Stromal cell of bone marrow (primary cell): ENCODE results near the gene CRIP3.
"Not testable (repeated sequence)": the region's sequence is repeated elsewhere in the genome, so short reads cannot be mapped to it uniquely, and the experiment has no call there.

Source experiments
- DNase-seq: peaks from one replicate; pipeline ENCODE4 v3.0.0-alpha.2; 2012; ENCODE audit warnings: low read depth

Gene CRIP3

GRCh38 chr6:43308101-43308989, at the start of gene CRIP3:
Gene CRIP3 (minus strand): TSS chr6:43308826. CDS start chr6:43308792, 34 bp downstream.
- peak; percentile 34 for DNase-seq

GRCh38 chr6:43355862-43356590, 47.4 kb upstream of the CRIP3 start:
- DNase-seq: no peak

- DNase-seq: not testable (repeated sequence)
Measured at GRCh38 chr6:43351951-43352350, 43.3 kb upstream of the CRIP3 start.

- no peak for DNase-seq
Measured at GRCh38 chr6:43347444-43347843, 38.8 kb upstream of the CRIP3 start.

- no peak for DNase-seq
Measured at GRCh38 chr6:43347021-43347420, 38.4 kb upstream of the CRIP3 start.

GRCh38 chr6:43346243-43346642, 37.6 kb upstream of the CRIP3 start:
- DNase-seq: not testable (repeated sequence)

GRCh38 chr6:43339168-43339567, 30.5 kb upstream of the CRIP3 start:
- DNase-seq: no peak

GRCh38 chr6:43338243-43338642, 29.6 kb upstream of the CRIP3 start:
- DNase-seq: no peak

- no peak for DNase-seq
Measured at GRCh38 chr6:43336382-43336781, 27.8 kb upstream of the CRIP3 start.

GRCh38 chr6:43335469-43335868, 26.8 kb upstream of the CRIP3 start:
- no peak for DNase-seq

GRCh38 chr6:43334466-43335095, 26.0 kb upstream of the CRIP3 start:
- DNase-seq: peak; percentile 46

GRCh38 chr6:43331891-43332290, 23.3 kb upstream of the CRIP3 start:
- no peak for DNase-seq

- DNase-seq: no peak
Measured at GRCh38 chr6:43331470-43331869, 22.8 kb upstream of the CRIP3 start.

- no peak for DNase-seq
Measured at GRCh38 chr6:43328528-43328927, 19.9 kb upstream of the CRIP3 start.

GRCh38 chr6:43325876-43326275, 17.2 kb upstream of the CRIP3 start:
- no peak for DNase-seq

GRCh38 chr6:43318011-43318410, 9.4 kb upstream of the CRIP3 start:
- DNase-seq: no peak

- no peak for DNase-seq
Measured at GRCh38 chr6:43313813-43314212, 5.2 kb upstream of the CRIP3 start.

- no peak for DNase-seq
Measured at GRCh38 chr6:43311666-43312065, 3.0 kb upstream of the CRIP3 start.

- no peak for DNase-seq
Measured at GRCh38 chr6:43310624-43311023, 2.0 kb upstream of the CRIP3 start.

GRCh38 chr6:43310134-43310533, 1.5 kb upstream of the CRIP3 start:
- DNase-seq: no peak

GRCh38 chr6:43308990-43309477, 408 bp upstream of the CRIP3 start:
- DNase-seq: no peak

GRCh38 chr6:43307451-43308100, 1.1 kb downstream of the CRIP3 start:
- DNase-seq: no peak
